Daoy (cell line): ENCODE data around the gene KCNQ1OT1. TPM values are rescaled to one million over a fixed set of nuclear protein-coding genes. Genes with fewer than 3 reads are reported as not detected.

ENCODE experiments used
- DNase-seq: peaks from one replicate; pipeline ENCODE4 v3.0.0-alpha.2; 2015; ENCODE audit warnings: low read depth
- total RNA-seq: library from RNA; depleted of rRNA; stranded (reverse); fragments of >200 nt; shearing (Covaris generic); gene quantifications from 2 replicates; pipeline ENCODE4 v1.2.3, GENCODE V29; 2014; rRNA removed

The KCNQ1OT1 gene
- total RNA-seq, 1 experiment from 2014 or later: 1.1 TPM

- no peak for DNase-seq
Measured at GRCh38 chr11:2559527-2560311, 140.1 kb downstream of the KCNQ1OT1 start.

- DNase-seq: no peak
Measured at GRCh38 chr11:2558861-2559526, 140.8 kb downstream of the KCNQ1OT1 start.

- no peak for DNase-seq
Measured at GRCh38 chr11:2558397-2558796, 141.4 kb downstream of the KCNQ1OT1 start.

Other genes with a start within 250 kb of the KCNQ1OT1 start
- gene CDKN1C, start 185.8 kb upstream of the KCNQ1OT1 start, total RNA-seq: 4.9 and 5.1 TPM in 2 replicates
- 3.9 and 6.4 TPM in 2 replicates for gene PHLDA2, start 229.4 kb upstream of the KCNQ1OT1 start, total RNA-seq